ENCODE measurements around the gene FKBP1C.

GRCh38 chr6:63261820-63262219, 50.6 kb downstream of the FKBP1C start:
- no peak for TF ChIP-seq CTCF (IDR thresholded peaks at IDR 0.05)
- no peak for TF ChIP-seq POLR2AphosphoS5 (IDR thresholded peaks at IDR 0.05)
- no peak for TF ChIP-seq POLR2A (IDR thresholded peaks at IDR 0.05)
